Measurements from ENCODE around the gene DYSF. TPM values are rescaled to one million over a fixed set of nuclear protein-coding genes. Genes with fewer than 3 reads are reported as not detected.

Gene DYSF
- total and polyA plus RNA-seq, 2 donors (not counting 3 experiments of a cell fraction or from before 2014, with no cell fraction given): 50.9 to 152 TPM

DNA sequence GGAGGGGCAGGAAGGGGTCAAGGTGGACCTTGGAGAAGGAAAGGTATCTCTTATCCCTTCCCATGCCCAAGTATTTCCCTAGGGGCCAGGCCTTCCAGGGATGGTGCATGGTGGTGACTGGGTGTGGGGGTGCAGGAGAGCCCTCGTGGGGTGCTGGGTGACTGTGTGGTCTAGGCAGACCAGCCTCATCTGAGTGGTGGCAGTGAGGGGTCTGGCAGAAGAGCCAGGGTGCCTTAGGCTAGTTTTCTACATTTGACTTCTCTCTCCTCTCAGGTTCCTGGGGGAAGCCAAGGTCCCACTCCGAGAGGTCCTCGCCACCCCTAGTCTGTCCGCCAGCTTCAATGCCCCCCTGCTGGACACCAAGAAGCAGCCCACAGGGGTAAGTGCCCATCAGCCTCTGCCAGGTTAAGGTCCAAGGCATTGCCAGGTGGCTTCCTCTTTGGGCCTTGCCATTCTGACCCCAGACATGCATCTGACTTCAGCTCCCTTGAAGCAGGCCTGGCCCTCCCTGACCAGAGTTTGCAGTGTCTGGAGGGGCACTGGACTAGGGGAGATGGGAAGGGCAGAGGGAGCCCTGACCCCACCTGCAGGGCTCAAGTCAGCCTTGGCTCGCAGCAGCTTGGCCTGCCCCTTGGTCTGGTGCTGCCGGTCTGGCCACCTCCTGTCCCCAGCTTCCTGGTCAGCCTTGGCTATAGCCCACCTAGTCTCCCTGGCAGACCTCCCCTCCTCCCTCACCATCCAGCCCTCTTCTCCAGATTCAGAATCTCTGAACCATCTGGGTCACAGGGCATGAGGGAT, 49.8 kb downstream of the DYSF start:
- Histone ChIP-seq H3K36me3 (ENCODE audit: control insufficient read depth in 2 of 2, extremely low read depth in 1 of 2, insufficient read depth in 2 of 2, low read length in 2 of 2) (no peaks in the 10 kb centered on the region), H3K4me3 (replicated peaks in 1 of 3; ENCODE audit: insufficient read depth in 1 of 3, low read depth in 1 of 3, low read length in 3 of 3) (no peak overlapping the region), H3K9me3 (replicated peaks; ENCODE audit: control insufficient read depth, insufficient read depth, low read length) (no peaks in the 10 kb centered on the region), H3K9me1 (replicated peaks; ENCODE audit: control insufficient read depth, extremely low read depth, insufficient read depth, low read length) (no peaks in the 10 kb centered on the region), H3K4me1 (ENCODE audit: control insufficient read depth, extremely low read depth, insufficient read depth, low read length) (peaks cover 61% of the 10 kb centered on the region), H3K9ac (replicated peaks; ENCODE audit: extremely low read depth, insufficient read depth, low read length) (peak overlapping the region; percentile 12), H3K27me3 (ENCODE audit: control insufficient read depth in 2 of 2, insufficient read depth in 2 of 2, low read length in 2 of 2) (no peaks in the 10 kb centered on the region), H3K27ac (ENCODE audit: insufficient read depth, low read depth, low read length) (peak overlapping the region; percentile 85), H3K79me2 (ENCODE audit: control insufficient read depth, insufficient read depth, low read length) (no peaks in the 10 kb centered on the region), H3K4me2 (ENCODE audit: insufficient read depth, low read length) (no peak overlapping the region), H4K20me1 (replicated peaks; ENCODE audit: control insufficient read depth, extremely low read depth, insufficient read depth, low read length) (no peaks in the 10 kb centered on the region), H2AFZ (ENCODE audit: low read depth, low read length) (peak overlapping the region; percentile 20)
- ChIA-PET POLR2A (no interaction called here), CTCF (interaction anchor here (1.5 to 15.3 kb wide), 3 partner anchors 8 to 203 kb away, joined by 3 to 670 read pairs (median 7); partner anchors contain the start of gene DYSF)
- intact Hi-C loops (cut with micrococcal nuclease): loop anchor here (5.0 kb wide), 1 partner anchor 171 kb away; the partner anchor contains the start of gene ZNF638
- DNase-seq (ENCODE audit: low read depth, low spot score) (no peak), FAIRE-seq (no peak)
- TF ChIP-seq, protein P1, sequence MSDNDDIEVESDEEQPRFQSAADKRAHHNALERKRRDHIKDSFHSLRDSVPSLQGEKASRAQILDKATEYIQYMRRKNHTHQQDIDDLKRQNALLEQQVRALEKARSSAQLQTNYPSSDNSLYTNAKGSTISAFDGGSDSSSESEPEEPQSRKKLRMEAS (IDR thresholded peaks at IDR 0.05; ENCODE audit: insufficient read depth, insufficient read length): no peak
- no peak for TF ChIP-seq FOS (IDR thresholded peaks at IDR 0.05; ENCODE audit: borderline replicate concordance, insufficient read depth, low read length)
- TF ChIP-seq MYC (IDR thresholded peaks at IDR 0.05; ENCODE audit: low read depth, low read length): no peak
- TF ChIP-seq POLR2AphosphoS5 (IDR thresholded peaks at IDR 0.05; ENCODE audit: insufficient read depth, low read depth, low read length): no peak
- TF ChIP-seq POLR2A (IDR thresholded peaks at IDR 0.05; ENCODE audit: low read depth, low read length): no peak
- TF ChIP-seq CTCF (IDR thresholded peaks at IDR 0.05; ENCODE audit: extremely low read depth in 1 of 2, insufficient read depth in 1 of 2, low read depth in 1 of 2, low read length in 2 of 2): no peak
- no peak for TF ChIP-seq EZH2 (IDR thresholded peaks at IDR 0.05; ENCODE audit: borderline replicate concordance, low read depth, low read length, severe bottlenecking)
- TF ChIP-seq JUN (IDR thresholded peaks at IDR 0.05; ENCODE audit: borderline replicate concordance, insufficient read depth, insufficient read length, low read depth): no peak
- TF ChIP-seq GATA2 (IDR thresholded peaks at IDR 0.05; ENCODE audit: insufficient read depth, insufficient read length, low read depth, low read length): no peak
- BruUV-seq (replicated peaks): no TSS peak
- dilution Hi-C loops (cut with MboI; ENCODE audit: extremely low pct_ligation_motif_present, low sequenced_read_pairs): no loop called here

All from endothelial cell of umbilical vein (primary cell).